ENCODE data around the gene RSKR.
"Not testable (repeated sequence)": the region's sequence is repeated elsewhere in the genome, so short reads cannot be mapped to it uniquely, and the experiment has no call there.

The RSKR gene

GRCh38 chr17:28613931-28614381 is at the start of gene RSKR:
RSKR (minus strand) TSS chr17:28614185; CDS start chr17:28614161, 24 bp downstream.
- no peak for DNase-seq (ENCODE audit: low read depth, low spot score)

GRCh38 chr17:28663723-28664122 is 49.7 kb upstream of the RSKR start:
- DNase-seq (ENCODE audit: low read depth, low spot score), result no peak

- no peak for DNase-seq (ENCODE audit: low read depth, low spot score)
Observed at GRCh38 chr17:28662527-28662829, 48.5 kb upstream of the RSKR start.

- DNase-seq (ENCODE audit: low read depth, low spot score), result peak; percentile 53
Observed at GRCh38 chr17:28661635-28662526, 47.9 kb upstream of the RSKR start, which contains the start of the genes SDF2 and SUPT6H. SDF2 (minus strand) TSS chr17:28661906; CDS start chr17:28661876, 30 bp downstream. SUPT6H (plus strand) TSS chr17:28662205; CDS start chr17:28673402, 11,197 bp downstream.

- not testable (repeated sequence) for DNase-seq (ENCODE audit: low read depth, low spot score)
Observed at GRCh38 chr17:28659497-28659881, 45.5 kb upstream of the RSKR start.

GRCh38 chr17:28658766-28659496 is 44.9 kb upstream of the RSKR start:
- DNase-seq (ENCODE audit: low read depth, low spot score), result not testable (repeated sequence)

GRCh38 chr17:28658342-28658741 is 44.4 kb upstream of the RSKR start:
- DNase-seq (ENCODE audit: low read depth, low spot score), result not testable (repeated sequence)

GRCh38 chr17:28657756-28658155 is 43.8 kb upstream of the RSKR start:
- DNase-seq (ENCODE audit: low read depth, low spot score), result no peak

- DNase-seq (ENCODE audit: low read depth, low spot score), result no peak
Observed at GRCh38 chr17:28655160-28655559, 41.2 kb upstream of the RSKR start.

- no peak for DNase-seq (ENCODE audit: low read depth, low spot score)
Observed at GRCh38 chr17:28648698-28649097, 34.7 kb upstream of the RSKR start.

- DNase-seq (ENCODE audit: low read depth, low spot score), result no peak
Observed at GRCh38 chr17:28646039-28646754, 32.2 kb upstream of the RSKR start.

GRCh38 chr17:28645576-28645939 is 31.6 kb upstream of the RSKR start:
- no peak for DNase-seq (ENCODE audit: low read depth, low spot score)

GRCh38 chr17:28644787-28645575 is 31.0 kb upstream of the RSKR start, which contains the start of gene BLTP2:
BLTP2 (minus strand) TSS chr17:28645158; CDS start chr17:28645056, 102 bp downstream.
- DNase-seq (ENCODE audit: low read depth, low spot score), result peak; percentile 77

- peak; percentile 7 for DNase-seq (ENCODE audit: low read depth, low spot score)
Observed at GRCh38 chr17:28643983-28644786, 30.2 kb upstream of the RSKR start.

- DNase-seq (ENCODE audit: low read depth, low spot score), result no peak
Observed at GRCh38 chr17:28641579-28641978, 27.6 kb upstream of the RSKR start.

- DNase-seq (ENCODE audit: low read depth, low spot score), result no peak
Observed at GRCh38 chr17:28635506-28635905, 21.5 kb upstream of the RSKR start.

- no peak for DNase-seq (ENCODE audit: low read depth, low spot score)
Observed at GRCh38 chr17:28634206-28634865, 20.4 kb upstream of the RSKR start.

- no peak for DNase-seq (ENCODE audit: low read depth, low spot score)
Observed at GRCh38 chr17:28626818-28627217, 12.8 kb upstream of the RSKR start.

GRCh38 chr17:28624148-28624547 is 10.2 kb upstream of the RSKR start:
- no peak for DNase-seq (ENCODE audit: low read depth, low spot score)

- DNase-seq (ENCODE audit: low read depth, low spot score), result no peak
Observed at GRCh38 chr17:28623696-28624095, 9.7 kb upstream of the RSKR start.
